Uterus (tissue), 4 donors: Measurements from ENCODE around the gene RGL4. TPM values are rescaled to one million over a fixed set of nuclear protein-coding genes. Genes with fewer than 3 reads are reported as not detected.

Experiments used
- DNase-seq, 2 donors: peaks; one replicate each; pipeline ENCODE4 v3.0.0-alpha.2; 2019 to 2020
- H3K27ac ChIP-seq, 2 donors: fragments of 200-600 bp; sonication (generic); 1 replicate in 1 of 2; 2 replicates in 1 of 2; pipeline ENCODE4 v1.5.1; 2016 to 2018
- H3K27me3 ChIP-seq, 2 donors: fragments of 200-600 bp; sonication (generic); one replicate each; pipeline ENCODE4 v1.5.1; 2018 to 2019; ENCODE audit warnings: control low read depth in 1 of 2
- H3K36me3 ChIP-seq, 2 donors: fragments of 200-600 bp; sonication (generic); one replicate each; pipeline ENCODE4 v1.5.1; 2019; ENCODE audit warnings: control low read depth in 1 of 2
- H3K4me1 ChIP-seq, 2 donors: fragments of 200-600 bp; sonication (generic); one replicate each; pipeline ENCODE4 v1.5.1; 2018 to 2019; ENCODE audit warnings: control low read depth in 1 of 2
- H3K4me3 ChIP-seq, 2 donors: fragments of 200-600 bp; sonication (generic); 1 replicate in 1 of 2; 2 replicates in 1 of 2; pipeline ENCODE4 v1.5.1; 2018 to 2019; ENCODE audit warnings: mild to moderate bottlenecking in 1 of 2
- H3K9me3 ChIP-seq, 2 donors: fragments of 200-600 bp; sonication (generic); one replicate each; pipeline ENCODE4 v1.5.1; 2019; ENCODE audit warnings: control low read depth in 1 of 2
- POLR2A ChIP-seq, 2 donors: fragments of 450-650 bp; IDR thresholded peaks; one replicate each; pipeline ENCODE4 v1.6.1; 2016; ENCODE audit warnings: antibody characterized with exemption in 2 of 2, mild to moderate bottlenecking in 1 of 2, moderate library complexity in 1 of 2
- intact Hi-C: fragments of 100-400 bp; cut with DNase I; formaldehyde crosslinking; loops from one replicate; pipeline ENCODE4 v1.15.1; 2023; ENCODE audit warnings: low total_unique reads
- total RNA-seq, 4 donors: library from RNA; depleted of rRNA in 3 of 4; stranded (reverse); fragments of >200 nt in 3 of 4; gene quantifications; one replicate each; pipeline versions ENCODE4 v1.1.0 to v1.2.4, GENCODE V29; 2014 to 2023
- TF ChIP-seq, protein P1 (sequence below), 4 experiments: fragments of 200-600 bp in 2 of 4; fragments of 450-650 bp in 2 of 4; sonication (generic) in 2 of 4; IDR thresholded peaks; one replicate each; pipeline ENCODE4 v1.5.1; 2016 to 2019; ENCODE audit warnings: antibody characterized with exemption in 4 of 4, mild to moderate bottlenecking in 2 of 4, moderate library complexity in 1 of 4
- donor health status: DM: yes; HTN: yes; CAD: no.

RGL4 gene
- total RNA-seq, 4 donors from 2014 or later, result 0.21 TPM; not detected in 3

DNA sequence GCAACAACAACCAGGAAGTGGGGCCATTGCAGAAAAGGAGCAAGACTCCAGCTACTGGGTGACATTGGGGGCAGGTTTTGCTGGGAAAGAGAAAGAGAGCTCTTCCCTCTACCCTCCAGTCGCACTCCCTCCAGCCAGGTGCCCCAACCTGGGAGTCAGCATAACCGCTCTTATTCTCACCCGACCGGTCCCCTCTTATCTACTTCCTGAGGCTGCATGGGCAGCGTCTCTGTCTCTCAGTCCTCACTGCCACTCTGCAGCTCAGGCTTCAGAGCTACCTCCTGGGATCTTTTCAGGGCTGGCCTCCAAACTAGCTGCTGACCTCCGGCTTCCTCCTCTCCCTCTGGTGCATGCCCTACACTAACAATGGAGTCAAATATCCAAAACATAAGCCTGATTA, 55.0 kb downstream of the RGL4 start:
- intact Hi-C loops, result no loop called here
- H3K27ac ChIP-seq, result no peak overlapping the region

More for the DNA sequence above, 55.0 kb downstream of the RGL4 start:
- Histone ChIP-seq H3K36me3 (no peaks in the 10 kb centered on the region), H3K4me1 (no peaks in the 10 kb centered on the region), H3K9me3 (no peaks in the 10 kb centered on the region), H3K27me3 (no peaks in the 10 kb centered on the region), H3K4me3 (no peak overlapping the region)
- TF ChIP-seq, protein P1, sequence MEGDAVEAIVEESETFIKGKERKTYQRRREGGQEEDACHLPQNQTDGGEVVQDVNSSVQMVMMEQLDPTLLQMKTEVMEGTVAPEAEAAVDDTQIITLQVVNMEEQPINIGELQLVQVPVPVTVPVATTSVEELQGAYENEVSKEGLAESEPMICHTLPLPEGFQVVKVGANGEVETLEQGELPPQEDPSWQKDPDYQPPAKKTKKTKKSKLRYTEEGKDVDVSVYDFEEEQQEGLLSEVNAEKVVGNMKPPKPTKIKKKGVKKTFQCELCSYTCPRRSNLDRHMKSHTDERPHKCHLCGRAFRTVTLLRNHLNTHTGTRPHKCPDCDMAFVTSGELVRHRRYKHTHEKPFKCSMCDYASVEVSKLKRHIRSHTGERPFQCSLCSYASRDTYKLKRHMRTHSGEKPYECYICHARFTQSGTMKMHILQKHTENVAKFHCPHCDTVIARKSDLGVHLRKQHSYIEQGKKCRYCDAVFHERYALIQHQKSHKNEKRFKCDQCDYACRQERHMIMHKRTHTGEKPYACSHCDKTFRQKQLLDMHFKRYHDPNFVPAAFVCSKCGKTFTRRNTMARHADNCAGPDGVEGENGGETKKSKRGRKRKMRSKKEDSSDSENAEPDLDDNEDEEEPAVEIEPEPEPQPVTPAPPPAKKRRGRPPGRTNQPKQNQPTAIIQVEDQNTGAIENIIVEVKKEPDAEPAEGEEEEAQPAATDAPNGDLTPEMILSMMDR (IDR thresholded peaks at IDR 0.05), result no peak
- TF ChIP-seq POLR2A (IDR thresholded peaks at IDR 0.05), result no peak
- no peak for DNase-seq

Other genes starting within 250 kb of the RGL4 start
- gene IGLL1, start 110.7 kb upstream of the RGL4 start, total RNA-seq, result under 1 TPM in 1 of 4 donors, not detected in 3; 0.48 TPM
- 1 to 10 TPM in 1 of 4 donors, not detected in 3; 1.4 TPM for gene DRICH1, start 58.7 kb upstream of the RGL4 start, total RNA-seq
- gene ZNF70, start 60.1 kb downstream of the RGL4 start, total RNA-seq, result 10 to 100 TPM in 1 of 4 donors, 1 to 10 TPM in 3; 3.6 to 13.8 (median 6.2) TPM
- gene VPREB3, start 63.4 kb downstream of the RGL4 start, total RNA-seq, result not detected
- under 1 TPM in 2 of 4 donors, not detected in 2; 0.41 to 0.55 TPM for gene C22orf15, start 72.0 kb downstream of the RGL4 start, total RNA-seq
- 10 to 100 TPM in 1 of 4 donors, under 1 TPM in 1, not detected in 2; 0.88 to 21.0 TPM for gene CHCHD10, start 77.0 kb downstream of the RGL4 start, total RNA-seq
- gene MMP11, start 81.8 kb downstream of the RGL4 start, total RNA-seq, result 10 to 100 TPM in 1 of 4 donors, 1 to 10 TPM in 2, not detected in 1; 7.6 to 35.8 (median 8.7) TPM
- gene SMARCB1, start 96.0 kb downstream of the RGL4 start, total RNA-seq, result 10 to 100 TPM; 39.1 to 64.4 (median 51.6) TPM
- 1 to 10 TPM in 1 of 4 donors, under 1 TPM in 1, not detected in 2; 0.95 to 1.2 TPM for gene DERL3, start 148.0 kb downstream of the RGL4 start, total RNA-seq
- 10 to 100 TPM in 3 of 4 donors, under 1 TPM in 1; under 0.01 to 63.3 (median 15.0) TPM for gene SLC2A11, start 166.9 kb downstream of the RGL4 start, total RNA-seq
- gene MIF, start 203.4 kb downstream of the RGL4 start, total RNA-seq, result 100 to 1,000 TPM in 2 of 4 donors, 10 to 100 TPM in 2; 77.1 to 189 (median 124) TPM